ENCODE results near the gene AARSD1. TPM values are rescaled to one million over a fixed set of nuclear protein-coding genes. Genes with fewer than 3 reads are reported as not detected.

Gene AARSD1
- polyA plus RNA-seq, 1 of the 3 experiments (the other 2 are of a cell fraction): 52.0 TPM

DNA sequence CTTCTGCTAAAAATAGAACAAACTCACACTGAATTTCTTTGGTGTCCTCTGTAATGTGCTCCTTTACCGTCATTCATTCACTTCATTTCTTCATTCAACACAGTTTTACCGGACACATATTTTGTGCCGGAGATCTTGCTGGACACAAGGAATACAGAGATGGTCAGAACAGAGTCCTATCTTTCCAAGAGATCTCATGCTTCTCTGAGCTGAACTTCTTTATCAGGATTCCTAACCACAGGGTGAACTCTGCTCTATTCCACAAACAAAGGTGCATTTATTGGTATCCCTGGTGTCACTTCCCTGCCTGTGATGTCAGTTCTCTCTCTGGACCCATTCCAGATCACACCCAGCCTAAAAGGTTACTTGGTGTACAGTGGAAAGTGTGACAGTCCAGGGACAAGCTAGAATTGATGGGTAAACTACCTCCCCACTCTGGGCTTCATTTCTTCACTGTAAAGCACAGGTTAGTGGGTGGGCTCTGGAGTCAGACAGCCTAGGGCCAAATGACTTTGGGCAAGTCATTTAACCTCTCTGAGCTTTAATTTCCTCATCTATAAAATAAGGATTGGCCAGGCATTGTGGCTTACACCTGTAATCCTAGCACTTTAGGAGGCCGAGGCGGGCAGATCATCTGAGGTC lies 46.5 kb upstream of the AARSD1 start:
- H3K27ac ChIP-seq (ENCODE audit: low read depth in 2 of 2, low read length in 1 of 2): no peak overlapping the region
- H3K4me2 ChIP-seq: no peak overlapping the region
- no peaks in the 10 kb centered on the region for H3K9me3 ChIP-seq
- no peak for DNase-seq
- H3K9me2 ChIP-seq: no peaks in the 10 kb centered on the region
- no peaks in the 10 kb centered on the region for H4K20me1 ChIP-seq (ENCODE audit: insufficient read depth)
- TF ChIP-seq SMC3 (IDR thresholded peaks at IDR 0.05; ENCODE audit: low read depth, low read length): no peak
- no peak for TF ChIP-seq RCOR1 (IDR thresholded peaks at IDR 0.05; ENCODE audit: low read length)
- TF ChIP-seq REST (IDR thresholded peaks at IDR 0.05; ENCODE audit: low read depth, low read length): no peak
- no peak for TF ChIP-seq YY1 (IDR thresholded peaks at IDR 0.05; ENCODE audit: low read depth)
- TF ChIP-seq NFIC (IDR thresholded peaks at IDR 0.05; ENCODE audit: borderline replicate concordance): no peak
- TF ChIP-seq MAX (IDR thresholded peaks at IDR 0.05; ENCODE audit: low read depth): no peak
- no peak for TF ChIP-seq ELF1 (IDR thresholded peaks at IDR 0.05)
- no peak for TF ChIP-seq EZH2phosphoT487 (IDR thresholded peaks at IDR 0.05; ENCODE audit: borderline replicate concordance, low read depth)
- no peak for TF ChIP-seq POLR2AphosphoS5 (IDR thresholded peaks at IDR 0.05; ENCODE audit: low read depth, low read length)
- TF ChIP-seq RFX5 (IDR thresholded peaks at IDR 0.05; ENCODE audit: low read length): no peak
- TF ChIP-seq MEF2A (IDR thresholded peaks at IDR 0.05; ENCODE audit: borderline replicate concordance, low read depth): no peak
- peaks cover 0 to 9% of the 10 kb centered on the region in 2 experiments for H3K36me3 ChIP-seq (replicated peaks in 1 of 2; ENCODE audit: control insufficient read depth in 1 of 2, insufficient read depth in 2 of 2, low read length in 1 of 2)
- H3K4me1 ChIP-seq (ENCODE audit: control insufficient read depth in 1 of 2, insufficient read depth in 2 of 2, low read depth in 1 of 2, low read length in 1 of 2): no peaks in the 10 kb centered on the region; a peak in 1 of 4 replicates
- no peaks in the 10 kb centered on the region for H3K27me3 ChIP-seq (ENCODE audit: insufficient read depth)
- ChIA-PET POLR2A (interaction anchor here (1.1 to 3.3 kb wide), 2 partner anchors 12 to 350 kb away, joined by 4 to 17 read pairs; partner anchors contain the start of gene RPL27), CTCF (interaction anchor here (1.2 to 1.5 kb wide), 2 partner anchors 12 to 167 kb away, joined by 3 to 7 read pairs; partner anchors contain the start of gene RPL27)
- no peaks in the 10 kb centered on the region for H3K79me2 ChIP-seq (ENCODE audit: insufficient read depth)
- no peak overlapping the region for H3K4me3 ChIP-seq (ENCODE audit: low read depth in 2 of 2, low read length in 1 of 2)
- no peak overlapping the region for H2AFZ ChIP-seq (ENCODE audit: low read depth)
- WGBS (ENCODE audit: low lambda C conversion rate): 91% methylated on average over 5 of the region's 5 CpGs
- no peak overlapping the region for H3K9ac ChIP-seq
- H3F3A ChIP-seq (replicated peaks; ENCODE audit: insufficient read depth): peaks cover 9% of the 10 kb centered on the region
